PC-9 (cell line): ENCODE data around the gene KRT3.
"Not testable (repeated sequence)": the region's sequence is repeated elsewhere in the genome, so short reads cannot be mapped to it uniquely, and the experiment has no call there.

ENCODE experiments used
- EZH2 ChIP-seq: fragments of 200-600 bp; sonication (generic); IDR thresholded peaks from 2 replicates; pipeline ENCODE4 v1.8.0; 2017; ENCODE audit warnings: antibody characterized with exemption, low read depth
- TF ChIP-seq, protein P1 (sequence below): fragments of 200-600 bp; sonication (generic); conservative IDR thresholded peaks from 2 replicates; pipeline ENCODE4 v1.6.1; 2017; ENCODE audit warnings: mixed run types, antibody characterized with exemption, mild to moderate bottlenecking, moderate library complexity

DNA sequence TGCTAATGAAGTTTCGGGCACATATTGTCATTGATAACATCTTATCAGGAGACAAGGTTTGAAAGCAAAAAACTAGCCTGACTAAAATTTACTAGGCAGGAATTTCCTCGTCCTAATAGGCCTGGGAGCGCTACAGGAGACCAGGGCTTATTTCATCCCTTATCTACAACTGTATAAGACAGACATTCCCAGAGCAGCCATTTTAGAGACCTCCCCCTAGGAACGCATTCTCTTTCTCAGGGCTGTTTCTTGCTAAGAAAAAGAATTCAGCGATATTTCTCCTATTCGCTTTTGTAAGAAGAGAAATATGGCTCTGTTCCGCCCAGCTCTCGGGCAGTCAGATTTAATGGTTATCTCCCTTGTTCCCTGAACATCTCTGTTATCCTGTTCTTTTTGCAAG, 34.7 kb downstream of the KRT3 start:
- TF ChIP-seq, protein P1, sequence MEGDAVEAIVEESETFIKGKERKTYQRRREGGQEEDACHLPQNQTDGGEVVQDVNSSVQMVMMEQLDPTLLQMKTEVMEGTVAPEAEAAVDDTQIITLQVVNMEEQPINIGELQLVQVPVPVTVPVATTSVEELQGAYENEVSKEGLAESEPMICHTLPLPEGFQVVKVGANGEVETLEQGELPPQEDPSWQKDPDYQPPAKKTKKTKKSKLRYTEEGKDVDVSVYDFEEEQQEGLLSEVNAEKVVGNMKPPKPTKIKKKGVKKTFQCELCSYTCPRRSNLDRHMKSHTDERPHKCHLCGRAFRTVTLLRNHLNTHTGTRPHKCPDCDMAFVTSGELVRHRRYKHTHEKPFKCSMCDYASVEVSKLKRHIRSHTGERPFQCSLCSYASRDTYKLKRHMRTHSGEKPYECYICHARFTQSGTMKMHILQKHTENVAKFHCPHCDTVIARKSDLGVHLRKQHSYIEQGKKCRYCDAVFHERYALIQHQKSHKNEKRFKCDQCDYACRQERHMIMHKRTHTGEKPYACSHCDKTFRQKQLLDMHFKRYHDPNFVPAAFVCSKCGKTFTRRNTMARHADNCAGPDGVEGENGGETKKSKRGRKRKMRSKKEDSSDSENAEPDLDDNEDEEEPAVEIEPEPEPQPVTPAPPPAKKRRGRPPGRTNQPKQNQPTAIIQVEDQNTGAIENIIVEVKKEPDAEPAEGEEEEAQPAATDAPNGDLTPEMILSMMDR: not testable (repeated sequence)
- TF ChIP-seq EZH2: not testable (repeated sequence)
